Umbilical cord (tissue), 2 donors: ENCODE measurements around the gene DPYD. TPM values are rescaled to one million over a fixed set of nuclear protein-coding genes. Genes with fewer than 3 reads are reported as not detected.
A peak's percentile ranks its signal among the peaks of the same experiment; 100 is the strongest.
"Not testable (repeated sequence)": the region's sequence is repeated elsewhere in the genome, so short reads cannot be mapped to it uniquely, and the experiment has no call there.

ENCODE experiments used
- DNase-seq: peaks from one replicate; pipeline ENCODE4 v3.0.0-alpha.2; 2015; ENCODE audit warnings: low spot score
- total RNA-seq: library from RNA; depleted of rRNA; stranded (reverse); fragments of >200 nt; gene quantifications from one replicate; pipeline ENCODE4 v1.2.3, GENCODE V29; 2014; ENCODE audit warnings: low replicate concordance; ENCODE audit not compliant: insufficient read depth

DPYD gene
- total RNA-seq, 1 donor from 2014 or later: 24.1 TPM

DNA sequence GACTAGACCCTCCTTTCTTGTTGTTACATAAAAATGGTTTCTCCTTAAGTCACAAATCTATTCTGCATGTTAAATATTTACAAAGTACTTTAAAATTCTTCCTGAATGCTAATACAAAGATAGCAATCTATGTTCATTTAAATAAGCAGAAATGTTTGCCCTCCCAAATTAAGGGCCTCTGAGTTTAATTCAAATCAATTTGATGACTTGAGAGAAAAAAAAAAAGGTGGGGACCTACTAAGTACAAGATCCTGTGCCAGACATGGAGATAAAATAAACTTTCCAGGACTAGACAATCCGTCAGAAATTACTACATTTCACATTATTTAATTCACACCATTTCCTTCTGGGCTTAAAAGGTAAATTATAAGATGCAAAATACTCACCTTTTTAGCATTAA, 548.3 kb downstream of the DPYD start:
- DNase-seq: no peak

GRCh38 chr1:97368296-97368695, 552.5 kb downstream of the DPYD start:
- no peak for DNase-seq

DNA sequence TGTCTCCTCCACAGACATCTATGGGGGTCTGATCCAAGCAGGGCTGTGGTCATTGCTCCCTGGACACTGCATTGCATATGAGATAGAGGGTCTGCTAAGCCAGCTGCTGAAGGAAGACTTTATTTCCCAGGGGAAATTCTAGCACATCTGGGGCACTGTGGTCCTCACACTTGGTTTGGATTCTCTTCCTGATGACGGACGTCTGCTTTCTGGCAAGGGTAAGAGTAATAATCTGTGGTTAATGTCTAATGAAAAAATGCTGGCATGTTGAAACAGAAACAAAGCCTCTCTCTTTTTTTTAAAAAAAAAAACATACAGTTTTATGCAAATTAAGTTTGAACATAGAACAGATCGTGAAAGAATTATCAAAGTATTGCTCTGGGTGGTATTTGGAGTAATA, 553.9 kb downstream of the DPYD start:
- no peak for DNase-seq

DNA sequence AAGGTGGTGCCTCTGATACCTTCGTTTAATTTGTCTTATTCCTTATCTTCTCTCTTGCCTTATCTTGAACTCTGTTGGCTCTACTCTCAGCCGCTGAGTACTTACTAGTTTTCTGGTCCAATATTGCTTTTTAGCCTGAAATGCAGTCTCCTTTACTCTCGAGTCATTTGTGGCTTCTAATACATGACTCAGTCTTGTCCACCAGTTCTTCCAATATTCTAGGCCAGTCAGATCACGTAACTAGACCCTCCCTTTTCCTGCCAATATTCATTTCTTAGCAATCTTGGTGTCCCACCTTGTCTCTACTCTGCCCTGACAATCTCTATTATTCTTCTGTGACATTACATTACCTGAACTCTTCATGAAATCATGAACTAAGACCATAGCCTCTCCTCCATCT, 555.8 kb downstream of the DPYD start:
- no peak for DNase-seq

DNA sequence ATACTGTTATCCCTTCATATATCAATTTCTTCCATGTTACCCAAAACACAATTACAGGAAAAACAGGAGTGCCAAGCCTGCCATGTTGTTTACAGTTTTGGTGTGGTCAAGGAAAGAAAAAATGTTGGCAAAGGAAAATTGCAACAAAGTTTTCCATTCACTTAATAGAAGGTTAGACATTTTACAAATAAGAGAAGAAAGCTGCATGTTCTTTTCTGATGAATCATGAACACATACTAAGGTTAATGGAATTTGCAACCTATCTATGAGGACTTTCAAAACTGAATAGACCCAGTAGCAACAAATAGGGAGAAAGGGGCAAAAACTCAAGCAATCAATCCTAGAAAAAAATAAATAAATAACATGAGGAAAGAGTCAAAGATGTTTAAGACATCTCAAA, 556.7 kb downstream of the DPYD start:
- no peak for DNase-seq

- no peak for DNase-seq
These were observed 564.5 kb downstream of the DPYD start for GRCh38 chr1:97356309-97356708.

DNA sequence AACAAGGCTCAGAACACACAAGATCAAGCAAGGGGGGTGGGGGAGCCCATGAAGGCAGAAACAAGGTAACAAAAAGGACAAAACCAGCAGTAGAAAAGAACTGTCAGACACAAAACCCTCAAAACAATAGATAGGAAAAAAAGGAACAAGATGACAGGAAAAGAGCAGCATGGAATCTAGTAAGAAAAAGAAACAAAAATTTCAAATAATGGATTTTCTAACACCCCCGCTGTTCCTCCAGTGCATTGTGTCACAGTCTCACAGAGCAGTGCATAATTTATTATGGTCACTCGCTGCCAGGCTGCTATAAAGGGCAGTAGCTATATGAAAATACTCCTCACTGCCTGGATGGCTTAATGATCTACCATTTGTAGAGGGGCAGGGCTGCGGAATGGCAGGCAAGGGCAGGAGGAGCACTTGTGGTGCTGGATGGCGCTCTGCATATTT, 567.9 kb downstream of the DPYD start:
- DNase-seq: no peak

GRCh38 chr1:97351846-97352245, 569.0 kb downstream of the DPYD start:
- no peak for DNase-seq

- DNase-seq: no peak
These were observed 570.2 kb downstream of the DPYD start for GRCh38 chr1:97350662-97351061.

- DNase-seq: no peak
These were observed 570.6 kb downstream of the DPYD start for GRCh38 chr1:97350241-97350640.

GRCh38 chr1:97349794-97350193, 571.0 kb downstream of the DPYD start:
- not testable (repeated sequence) for DNase-seq

DNA sequence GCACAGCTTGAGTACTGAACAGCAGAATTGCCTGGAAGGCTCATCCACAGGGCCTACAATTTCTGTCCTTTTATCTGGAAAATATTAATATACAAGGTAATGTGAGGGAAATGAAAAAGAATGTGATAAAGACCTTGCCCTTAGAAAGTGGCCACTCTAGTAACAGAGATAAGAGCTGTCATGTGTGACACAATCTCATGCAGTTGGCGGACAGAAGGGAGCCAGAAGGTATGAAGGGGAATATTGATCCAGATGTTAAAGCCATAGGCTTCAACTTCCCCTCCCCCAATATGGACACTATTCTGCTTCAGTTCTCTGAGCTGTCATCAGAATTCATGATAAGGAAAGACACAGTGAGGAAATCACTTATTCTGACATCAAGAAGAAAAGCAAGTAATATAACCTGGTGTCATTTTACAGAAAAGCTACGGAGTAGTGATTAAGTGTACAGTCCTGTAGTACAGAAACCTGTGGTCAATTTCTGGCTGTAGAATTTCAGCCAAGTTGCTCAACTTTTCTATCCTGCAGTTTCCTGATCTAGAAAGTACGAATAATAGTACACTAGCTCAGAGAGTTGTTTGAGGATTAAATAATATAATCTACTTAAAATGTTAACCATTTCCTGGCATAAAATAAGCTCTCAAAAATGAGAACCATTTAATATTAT, 572.1 kb downstream of the DPYD start:
- no peak for DNase-seq

GRCh38 chr1:97340951-97341350, 579.9 kb downstream of the DPYD start:
- no peak for DNase-seq

DNA sequence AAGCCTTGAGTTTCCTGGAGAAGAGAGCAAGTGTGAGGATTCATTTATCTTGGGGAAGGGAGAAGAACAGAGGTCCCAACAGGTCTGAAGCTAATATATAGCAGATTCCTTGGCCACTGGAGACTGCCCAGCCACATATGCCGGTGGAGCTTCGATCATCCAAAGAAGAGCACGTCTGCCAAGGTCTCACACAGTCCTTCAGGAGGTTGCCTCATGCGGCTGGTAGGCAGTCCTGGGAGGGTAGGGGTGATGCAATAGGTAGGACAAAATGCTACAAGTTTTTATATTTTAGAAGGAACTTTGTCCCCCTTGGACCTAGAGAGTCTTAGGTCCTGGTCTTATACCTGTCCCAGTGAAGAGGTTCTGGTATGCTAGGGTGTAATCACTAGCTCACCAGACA, 582.5 kb downstream of the DPYD start:
- no peak for DNase-seq

DNA sequence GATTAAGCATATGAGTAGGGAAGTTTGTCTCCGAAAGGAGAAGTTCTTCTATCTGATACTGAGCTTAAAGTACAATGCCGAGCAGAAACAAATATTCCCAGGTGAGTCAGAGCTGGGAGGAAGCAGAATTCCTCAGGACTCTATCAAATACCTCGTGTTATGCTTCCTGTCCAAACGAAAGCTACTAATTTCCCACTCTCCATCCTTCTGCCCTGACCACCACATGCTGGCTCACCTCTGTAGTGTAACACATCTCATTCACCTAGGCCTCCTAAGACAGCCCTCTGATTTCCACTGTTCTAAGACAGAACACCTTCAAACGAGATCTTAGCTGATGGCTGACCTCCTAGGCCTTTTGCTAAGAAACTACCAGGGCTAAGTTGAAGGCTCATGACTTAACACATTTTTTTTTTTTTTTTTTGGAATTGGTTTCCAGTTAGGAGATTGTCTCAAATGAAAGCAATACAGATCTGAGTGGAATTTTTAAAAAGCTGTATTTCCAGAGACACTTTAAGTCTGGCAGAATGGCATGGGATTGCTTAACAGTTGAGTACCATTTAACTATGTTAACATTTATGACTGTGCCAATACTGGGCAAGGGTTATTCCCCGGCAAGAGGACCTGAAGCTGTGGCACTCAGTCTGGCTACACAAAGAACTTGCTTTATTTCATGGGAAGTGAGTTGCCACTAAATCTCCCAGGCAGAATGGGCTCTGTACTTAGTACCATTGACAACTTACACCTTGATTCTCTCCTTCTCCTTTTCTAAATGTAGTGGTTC, 583.4 kb downstream of the DPYD start:
- DNase-seq: no peak

DNA sequence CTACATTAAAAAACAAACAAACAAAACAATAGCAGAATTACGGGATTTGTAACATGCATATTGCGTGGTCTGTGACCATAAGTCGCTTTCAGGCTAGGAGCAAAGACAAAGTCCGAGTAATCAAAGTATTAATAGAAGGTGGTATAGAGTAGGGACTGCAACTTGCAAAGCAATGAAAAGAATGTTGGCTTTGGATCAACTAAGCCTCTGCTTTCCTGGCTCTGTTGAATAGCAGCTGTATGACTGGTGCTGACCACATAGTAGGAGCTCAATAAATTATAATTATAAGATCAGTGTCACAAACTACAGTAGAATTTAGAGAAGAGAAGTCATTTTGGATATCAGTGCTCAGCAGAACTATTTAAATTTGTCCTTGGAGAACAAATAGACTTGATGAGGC, 586.4 kb downstream of the DPYD start:
- no peak for DNase-seq

DNA sequence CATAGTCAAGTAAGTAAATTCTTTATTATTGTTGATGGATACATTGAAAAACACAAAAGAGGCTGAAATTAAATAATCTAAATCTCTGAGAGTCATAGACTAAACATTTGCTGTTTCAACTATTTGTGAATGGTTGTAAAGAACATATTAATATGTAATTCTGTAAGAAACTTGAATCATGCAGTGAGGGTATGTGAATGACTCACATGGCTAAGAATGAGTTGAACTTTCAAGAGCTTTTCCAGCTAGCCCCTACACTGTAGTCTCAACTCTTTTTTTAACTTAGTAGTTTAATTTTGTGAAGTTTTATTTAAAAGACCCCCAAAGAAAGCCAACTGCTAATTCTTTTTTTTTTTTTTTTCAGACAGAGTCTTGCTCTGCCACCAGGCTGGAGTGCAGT, 588.1 kb downstream of the DPYD start:
- DNase-seq: peak; percentile 11

- DNase-seq: no peak
These were observed 589.7 kb downstream of the DPYD start for GRCh38 chr1:97331165-97331564.

- no peak for DNase-seq
These were observed 606.1 kb downstream of the DPYD start for GRCh38 chr1:97314685-97315084.

DNA sequence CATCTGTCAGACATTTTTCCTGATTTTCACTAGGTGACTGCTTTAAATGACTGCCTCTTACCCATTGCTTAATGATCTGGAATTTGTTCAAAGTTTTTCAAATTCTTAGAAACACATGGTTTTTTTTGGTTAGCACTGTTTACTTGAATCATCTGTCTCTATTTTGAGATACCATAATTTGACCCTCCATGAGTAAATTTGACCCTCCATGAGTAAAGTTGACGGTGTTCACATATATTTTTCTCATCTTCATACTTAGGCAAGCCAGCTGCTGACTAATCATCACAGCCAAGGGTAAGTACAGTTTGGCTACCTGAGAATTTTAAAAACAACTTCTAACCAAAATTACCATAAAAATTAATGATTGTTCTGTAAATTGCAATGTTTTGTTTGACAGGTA, 612.7 kb downstream of the DPYD start:
- DNase-seq: no peak

- DNase-seq: no peak
These were observed 613.3 kb downstream of the DPYD start for GRCh38 chr1:97307568-97307967.

DNA sequence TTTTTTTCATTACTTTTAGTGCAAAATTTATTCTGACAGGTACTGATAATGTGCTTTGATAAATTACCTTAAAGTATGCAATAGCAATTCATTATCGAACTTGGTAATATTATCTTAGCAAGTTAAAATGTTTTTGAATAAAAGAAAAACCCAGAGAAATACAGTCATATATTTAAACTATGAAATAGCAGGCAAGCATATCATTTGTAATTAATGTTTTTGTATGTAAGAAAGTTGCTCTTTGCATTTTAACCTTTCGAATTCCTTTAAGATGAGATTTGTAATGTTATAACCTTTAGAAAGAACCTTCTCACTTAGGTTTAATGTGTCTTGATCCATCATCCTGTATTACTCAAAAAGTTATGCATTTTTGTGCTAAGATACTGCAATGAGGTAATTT, 613.7 kb downstream of the DPYD start:
- DNase-seq: no peak

DNA sequence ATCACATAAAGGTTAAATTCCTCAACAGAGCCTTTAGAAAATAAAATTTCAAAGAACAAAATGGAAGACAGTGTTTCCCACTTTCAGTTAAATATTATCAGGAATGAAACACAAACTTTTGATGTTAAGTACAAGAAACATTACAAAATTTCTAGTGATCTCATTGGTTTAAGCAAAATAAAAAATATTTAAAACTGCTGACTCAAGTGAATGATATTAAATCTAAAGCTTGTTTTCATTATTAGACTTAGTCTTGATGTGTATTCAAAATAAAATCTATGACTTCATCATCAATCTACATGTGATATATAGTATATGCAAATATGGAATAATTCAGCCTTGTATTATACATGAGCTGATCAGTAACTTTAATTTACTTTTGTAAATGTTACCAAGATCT, 614.3 kb downstream of the DPYD start:
- no peak for DNase-seq
